ENCODE measurements around the gene MAPK1. TPM values are rescaled to one million over a fixed set of nuclear protein-coding genes. Genes with fewer than 3 reads are reported as not detected.

The MAPK1 gene
- 30.8 and 36.8 TPM in 2 replicates for polyA plus RNA-seq

DNA sequence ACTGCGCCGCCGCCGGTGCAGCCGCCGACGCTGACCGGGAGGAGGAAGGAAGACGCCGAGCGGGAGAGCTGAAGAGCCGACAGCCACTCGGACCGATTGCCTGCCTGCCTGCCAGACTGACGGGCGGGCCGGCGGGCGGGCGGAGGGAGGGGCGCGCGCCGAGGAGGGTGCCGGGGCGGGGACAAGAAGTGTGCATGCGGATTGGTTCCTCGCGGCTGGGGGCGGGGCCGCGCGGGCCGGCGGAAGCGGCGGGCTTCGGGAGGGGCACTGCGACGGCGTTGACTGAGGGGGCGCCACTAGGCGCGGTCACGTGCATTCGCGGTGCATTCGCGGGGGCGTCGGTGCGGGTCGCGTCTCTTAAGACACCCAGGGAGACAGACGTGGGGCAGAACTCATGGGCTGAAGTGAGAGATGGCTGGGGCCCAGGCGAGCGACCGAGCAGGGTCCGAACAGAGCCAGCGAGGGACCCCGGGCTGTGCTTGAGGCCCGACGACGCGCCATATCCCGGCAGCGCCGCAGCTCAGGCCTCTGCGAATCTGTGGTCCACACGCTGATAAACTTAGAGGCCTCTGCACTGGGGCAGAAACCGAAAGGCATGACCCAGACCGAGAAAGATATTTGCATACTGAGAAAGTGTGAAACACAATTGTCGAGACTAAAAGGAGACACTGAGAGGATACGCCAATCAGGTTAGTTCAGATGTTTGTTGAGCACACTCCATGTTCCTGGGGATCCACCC lies at the start of gene MAPK1:
Gene MAPK1, minus strand, starts transcription at position 118 of the 739 bp plus-strand sequence. CDS start 205 bp downstream, outside the sequence.

DNA sequence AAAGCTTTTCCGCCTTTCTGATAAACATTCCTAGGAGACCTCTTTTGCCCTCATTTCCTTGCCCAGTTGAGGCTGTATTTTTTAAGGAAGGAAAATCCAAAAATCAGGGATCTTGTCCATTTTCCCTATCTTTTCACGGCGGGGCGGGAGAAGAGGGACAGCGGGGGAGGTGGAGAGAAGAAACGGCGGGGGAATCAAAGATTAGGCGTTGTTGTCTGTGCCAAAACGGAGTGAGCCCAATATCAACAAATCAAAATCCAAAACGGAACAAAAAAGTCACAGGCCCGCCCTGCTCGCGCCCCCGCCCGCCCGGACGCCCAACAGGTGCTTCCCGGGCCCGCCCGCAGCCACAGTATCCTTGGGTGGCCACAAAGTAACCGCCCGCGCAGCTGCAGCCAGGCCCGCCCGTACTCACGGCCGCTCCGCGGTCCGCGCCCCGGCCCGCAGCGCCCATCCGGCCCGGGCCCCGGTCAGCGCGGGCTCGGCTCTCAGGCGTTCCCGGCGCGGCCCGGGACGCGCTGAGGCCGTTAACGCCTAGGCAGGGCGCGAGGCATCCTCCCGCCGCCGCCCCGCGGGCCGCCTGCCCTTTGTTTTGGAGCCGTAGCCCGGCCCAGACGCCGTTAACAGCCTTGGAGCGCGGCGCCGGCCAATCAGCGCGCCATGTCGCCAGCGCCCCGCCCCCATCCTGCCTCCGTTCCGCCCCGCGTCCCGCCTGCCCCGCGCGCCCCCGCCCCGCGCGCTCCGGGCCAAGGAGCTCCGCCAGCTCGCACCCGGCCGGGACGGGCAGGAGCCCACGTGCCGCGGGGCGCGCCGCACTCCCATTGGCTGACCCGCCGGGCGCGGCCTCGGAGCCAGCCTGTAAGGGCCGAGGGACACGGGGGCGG lies 132.0 kb downstream of the MAPK1 start, which contains the start of gene YPEL1:
Gene YPEL1, minus strand, starts transcription at position 595 of the 884 bp plus-strand sequence. CDS start 25,050 bp downstream, outside the sequence.

Other genes with a start within 250 kb of the MAPK1 start
- 2.4 and 4.4 TPM in 2 replicates for gene YDJC, start 237.6 kb downstream of the MAPK1 start, polyA plus RNA-seq
- not detected in 2 replicates for gene CCDC116, start 234.9 kb downstream of the MAPK1 start, polyA plus RNA-seq
- 5.2 and 8.6 TPM in 2 replicates for gene SDF2L1, start 225.3 kb downstream of the MAPK1 start, polyA plus RNA-seq
- gene PPIL2, start 201.6 kb downstream of the MAPK1 start, polyA plus RNA-seq: 7.2 and 9.4 TPM in 2 replicates
- 2.1 and 2.5 TPM in 2 replicates for gene YPEL1, start 131.9 kb downstream of the MAPK1 start, polyA plus RNA-seq
- gene PPM1F, start 85.2 kb upstream of the MAPK1 start, polyA plus RNA-seq: 0.93 and 1.8 TPM in 2 replicates
- 0.09 and 0.45 TPM in 2 replicates for gene TOP3B, start 115.1 kb upstream of the MAPK1 start, polyA plus RNA-seq